ENCODE measurements around the gene TINAG.

DNA sequence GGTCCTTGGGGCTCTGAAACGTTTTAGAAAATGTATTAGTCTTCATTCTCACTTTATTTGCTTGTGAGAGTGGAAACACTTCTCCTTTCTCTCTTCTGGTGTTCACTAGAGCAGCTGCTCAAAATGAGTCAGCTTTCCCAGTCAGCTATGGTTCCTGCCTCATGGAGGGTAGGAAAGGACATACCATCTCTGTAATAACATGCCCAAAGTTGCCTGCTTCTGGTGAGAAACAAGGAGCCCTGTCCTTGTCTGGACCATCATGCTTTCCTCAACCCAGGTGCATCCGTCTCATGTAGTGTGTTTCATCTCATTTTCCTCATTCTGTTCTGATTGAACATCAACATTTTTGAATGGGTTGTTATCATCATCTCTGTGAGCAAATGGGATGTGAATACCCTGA is 17.1 kb upstream of the TINAG start:
- TF ChIP-seq CTCF (IDR thresholded peaks at IDR 0.05; ENCODE audit: low read depth, low read length, poor library complexity, severe bottlenecking) (no peak), EZH2phosphoT487 (IDR thresholded peaks at IDR 0.05; ENCODE audit: borderline replicate concordance, low read length) (no peak)

Data from DOHH2 (cell line).